HepG2 (cell line): ENCODE data around the gene RPL3. TPM values are rescaled to one million over a fixed set of nuclear protein-coding genes. Genes with fewer than 3 reads are reported as not detected.
A peak's percentile ranks its signal among the peaks of the same experiment; 100 is the strongest.

Experiments
- CREM ChIP-seq, 2 experiments: sonication (generic) in 1 of 2; formaldehyde crosslinking in 1 of 2; IDR thresholded peaks; 2 replicates each; pipeline versions ENCODE4 v1.4.0 to v1.6.1; 2016 to 2020; ENCODE audit warnings: antibody characterized with exemption in 1 of 2, mild to moderate bottlenecking in 1 of 2, missing genetic modification reagents in 1 of 2
- FOXJ3 ChIP-seq: sonication (generic); formaldehyde crosslinking; IDR thresholded peaks from 2 replicates; pipeline ENCODE4 v1.4.0; 2020; ENCODE audit warnings: missing genetic modification reagents, mild to moderate bottlenecking, borderline replicate concordance
- GTF3A ChIP-seq: sonication (generic); formaldehyde crosslinking; conservative IDR thresholded peaks from 2 replicates; pipeline ENCODE4 v1.4.0; 2020; ENCODE audit warnings: mild to moderate bottlenecking, missing genetic modification reagents
- HNRNPH1 ChIP-seq: fragments of 200-400 bp; formaldehyde crosslinking; optimal IDR thresholded peaks from 2 replicates; pipeline ENCODE3; 2017; ENCODE audit warnings: mild to moderate bottlenecking, low read depth, low read length
- KLF12 ChIP-seq: sonication (generic); formaldehyde crosslinking; IDR thresholded peaks from 2 replicates; pipeline ENCODE4 v1.4.0; 2020; ENCODE audit warnings: missing genetic modification reagents, borderline replicate concordance
- MAFG ChIP-seq: sonication (generic); formaldehyde crosslinking; IDR thresholded peaks from 2 replicates; pipeline ENCODE4 v1.5.1; 2020; ENCODE audit warnings: mild to moderate bottlenecking, missing genetic modification reagents
- MEF2D ChIP-seq: sonication (generic); formaldehyde crosslinking; IDR thresholded peaks from 2 replicates; pipeline ENCODE4 v1.5.1; 2020; ENCODE audit warnings: mild to moderate bottlenecking, missing genetic modification reagents
- NFYC ChIP-seq: IDR thresholded peaks from 2 replicates; pipeline ENCODE4 v1.6.1; 2016; ENCODE audit warnings: missing genetic modification reagents, missing compliant biosample characterization
- POLR2G ChIP-seq: fragments of 200-400 bp; formaldehyde crosslinking; IDR thresholded peaks from 2 replicates; pipeline ENCODE4 v1.6.1; 2018; ENCODE audit warnings: mild to moderate bottlenecking, low read depth, low read length, moderate library complexity
- RARG ChIP-seq: sonication (generic); formaldehyde crosslinking; IDR thresholded peaks from 2 replicates; pipeline ENCODE4 v1.4.0; 2020; ENCODE audit warnings: low read depth, mild to moderate bottlenecking, missing genetic modification reagents
- RBM22 ChIP-seq: fragments of 200-400 bp; formaldehyde crosslinking; optimal IDR thresholded peaks from 2 replicates; pipeline ENCODE3; 2017; ENCODE audit warnings: mild to moderate bottlenecking, low read length, moderate library complexity
- RXRA ChIP-seq: sonication (generic); formaldehyde crosslinking; IDR thresholded peaks from 2 replicates; pipeline ENCODE4 v1.5.1; 2020; ENCODE audit warnings: missing genetic modification reagents
- SALL1 ChIP-seq: sonication (generic); formaldehyde crosslinking; IDR thresholded peaks from 2 replicates; pipeline ENCODE4 v1.8.0; 2022; ENCODE audit warnings: mild to moderate bottlenecking, missing genetic modification reagents
- ZNF224 ChIP-seq: sonication (generic); formaldehyde crosslinking; IDR thresholded peaks from 2 replicates; pipeline ENCODE4 v1.5.0; 2020; ENCODE audit warnings: mild to moderate bottlenecking, missing genetic modification reagents
- ZNF232 ChIP-seq: sonication (generic); formaldehyde crosslinking; IDR thresholded peaks from 2 replicates; pipeline ENCODE4 v1.4.0; 2020; ENCODE audit warnings: missing genetic modification reagents, borderline replicate concordance
- ZNF24 ChIP-seq: fragments of 450-650 bp; IDR thresholded peaks from 2 replicates; pipeline ENCODE4 v1.6.1; 2017; ENCODE audit warnings: antibody characterized with exemption, mild to moderate bottlenecking
- ZNF256 ChIP-seq: sonication (generic); formaldehyde crosslinking; conservative IDR thresholded peaks from 2 replicates; pipeline ENCODE4 v1.4.0; 2020; ENCODE audit warnings: missing genetic modification reagents
- ZNF556 ChIP-seq: sonication (generic); formaldehyde crosslinking; IDR thresholded peaks from 2 replicates; pipeline ENCODE4 v1.4.0; 2020; ENCODE audit warnings: mild to moderate bottlenecking, missing genetic modification reagents, borderline replicate concordance
- ZNF557 ChIP-seq: sonication (generic); formaldehyde crosslinking; IDR thresholded peaks from 2 replicates; pipeline ENCODE4 v1.4.0; 2020; ENCODE audit warnings: missing genetic modification reagents
- ZNF773 ChIP-seq: sonication (generic); formaldehyde crosslinking; IDR thresholded peaks from 2 replicates; pipeline ENCODE4 v1.4.0; 2020; ENCODE audit warnings: missing genetic modification reagents, borderline replicate concordance
- ZNF776 ChIP-seq: sonication (generic); formaldehyde crosslinking; IDR thresholded peaks from 2 replicates; pipeline ENCODE4 v1.4.0; 2020; ENCODE audit warnings: mild to moderate bottlenecking, missing genetic modification reagents
- ZNF841 ChIP-seq: sonication (generic); formaldehyde crosslinking; IDR thresholded peaks from 2 replicates; pipeline ENCODE4 v1.8.1; 2023; ENCODE audit warnings: missing genetic modification reagents, borderline replicate concordance
- ZSCAN9 ChIP-seq: IDR thresholded peaks from 2 replicates; pipeline ENCODE4 v1.6.1; 2016; ENCODE audit warnings: borderline replicate concordance
- polyA plus RNA-seq, 8 experiments: library from polyadenylated mRNA; depleted of rRNA in 3 of 8; stranded (reverse) in 7 of 8; unstranded in 1 of 8; fragments of >200 nt; fragmentation: Illumina TruSeq in 4 of 8; extraction: Trizol in 4 of 8; gene quantifications; 2 replicates each; pipeline versions ENCODE4 v1.2.1 to v1.2.3, GENCODE V29; 2011 to 2016; ENCODE audit warnings: low read depth in 4 of 8, missing spikeins in 1 of 8, mixed read lengths in 1 of 8; ENCODE audit not compliant: insufficient read depth in 1 of 8
- total RNA-seq, 5 experiments: library from RNA; depleted of rRNA; stranded (reverse); fragments of >200 nt; fragmentation: Illumina TruSeq; extraction: Trizol; gene quantifications; 2 replicates each; pipeline ENCODE4 v1.2.3, GENCODE V29; 2016; ENCODE audit warnings: low read depth in 1 of 5
- TF ChIP-seq, protein P1 (sequence below): IDR thresholded peaks from 2 replicates; pipeline ENCODE4 v1.6.1; 2018; ENCODE audit warnings: missing genetic modification reagents, mild to moderate bottlenecking, missing compliant biosample characterization
- TF ChIP-seq, protein P2 (sequence below): IDR thresholded peaks from 2 replicates; pipeline ENCODE4 v1.6.1; 2016; ENCODE audit warnings: mild to moderate bottlenecking, missing biosample characterization, missing genetic modification reagents
- TF ChIP-seq, protein P3 (sequence below): sonication (generic); formaldehyde crosslinking; IDR thresholded peaks from 2 replicates; pipeline ENCODE4 v1.4.0; 2020; ENCODE audit warnings: missing genetic modification reagents
- TF ChIP-seq, protein P4 (sequence below): sonication (generic); formaldehyde crosslinking; IDR thresholded peaks from 2 replicates; pipeline ENCODE4; 2020; ENCODE audit warnings: missing genetic modification reagents, mild to moderate bottlenecking, borderline replicate concordance

Gene RPL3
- total and polyA plus RNA-seq, 2 of the 13 experiments (the other 11 are each of a cell fraction or from before 2014, with no cell fraction given), result 1,051 to 3,279 TPM

DNA sequence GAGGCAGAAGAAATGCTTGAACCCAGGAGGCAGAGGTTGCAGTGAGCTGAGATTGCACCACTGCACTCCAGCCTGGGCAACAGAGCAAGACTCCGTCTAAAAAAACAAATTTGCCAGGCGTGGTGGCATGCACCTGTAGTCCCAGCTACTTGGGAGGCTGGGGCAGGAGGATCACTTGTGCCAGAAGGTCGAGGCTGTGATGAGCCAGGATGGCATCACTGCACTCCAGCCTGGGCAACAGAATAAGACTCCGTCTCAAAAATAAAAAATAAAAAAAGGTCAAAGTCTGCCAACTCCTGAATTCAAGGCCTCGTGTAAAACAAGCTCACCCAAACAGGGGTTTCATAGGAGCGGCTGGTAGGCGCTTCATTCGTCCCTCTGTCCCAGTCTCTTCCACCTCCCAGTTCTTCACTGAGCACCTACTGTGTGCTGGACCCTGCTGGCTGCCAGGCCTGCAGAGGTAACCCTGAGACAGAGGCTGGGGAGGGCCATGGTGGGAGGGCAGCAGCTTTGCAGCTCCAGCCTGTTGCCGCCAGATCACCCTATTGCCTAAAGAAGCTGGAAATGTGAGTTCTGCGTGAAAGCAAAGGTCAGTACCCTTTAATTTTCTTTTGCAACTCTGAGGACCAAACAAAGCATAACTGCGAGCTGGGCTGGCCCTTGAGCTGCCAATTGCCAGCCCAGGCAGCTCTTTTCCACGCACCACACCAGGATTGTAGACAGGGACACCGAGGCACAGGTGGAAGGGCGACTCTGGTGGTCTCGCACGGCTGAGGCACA lies 15.3 kb downstream of the RPL3 start (continued):
- TF ChIP-seq, protein P1, sequence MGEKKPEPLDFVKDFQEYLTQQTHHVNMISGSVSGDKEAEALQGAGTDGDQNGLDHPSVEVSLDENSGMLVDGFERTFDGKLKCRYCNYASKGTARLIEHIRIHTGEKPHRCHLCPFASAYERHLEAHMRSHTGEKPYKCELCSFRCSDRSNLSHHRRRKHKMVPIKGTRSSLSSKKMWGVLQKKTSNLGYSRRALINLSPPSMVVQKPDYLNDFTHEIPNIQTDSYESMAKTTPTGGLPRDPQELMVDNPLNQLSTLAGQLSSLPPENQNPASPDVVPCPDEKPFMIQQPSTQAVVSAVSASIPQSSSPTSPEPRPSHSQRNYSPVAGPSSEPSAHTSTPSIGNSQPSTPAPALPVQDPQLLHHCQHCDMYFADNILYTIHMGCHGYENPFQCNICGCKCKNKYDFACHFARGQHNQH (CRISPR knock-in tag), result no peak
- TF ChIP-seq, protein P2, sequence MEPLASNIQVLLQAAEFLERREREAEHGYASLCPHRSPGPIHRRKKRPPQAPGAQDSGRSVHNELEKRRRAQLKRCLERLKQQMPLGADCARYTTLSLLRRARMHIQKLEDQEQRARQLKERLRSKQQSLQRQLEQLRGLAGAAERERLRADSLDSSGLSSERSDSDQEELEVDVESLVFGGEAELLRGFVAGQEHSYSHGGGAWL (CRISPR knock-in tag), result no peak
- TF ChIP-seq ZNF841 (CRISPR knock-in tag) (no peak), ZNF556 (no peak), CREM (IDR thresholded peaks at IDR 0.05) (0 out of 2 replicates have a peak, but pooled peaks have one; percentile 28), CREM (CRISPR knock-in tag; IDR thresholded peaks at IDR 0.05) (no peak), POLR2G (no peak), SALL1 (CRISPR knock-in tag) (peak; percentile 76; the same call in 1 of the 2 replicates), ZNF776 (no peak), MAFG (CRISPR knock-in tag) (no peak), MEF2D (0 out of 2 replicates have a peak, but pooled peaks have one; percentile 21), RARG (no peak), HNRNPH1 (no peak), ZNF773 (CRISPR knock-in tag) (no peak), ZNF224 (CRISPR knock-in tag) (no peak), GTF3A (CRISPR knock-in tag) (no peak), ZNF557 (CRISPR knock-in tag) (no peak), RXRA (CRISPR knock-in tag) (peak; percentile 32; the same call in 1 of the 2 replicates), FOXJ3 (CRISPR knock-in tag) (no peak), ZSCAN9 (no peak), ZNF24 (no peak), NFYC (CRISPR knock-in tag) (no peak), KLF12 (no peak; the same call in 1 of the 2 replicates), ZNF232 (CRISPR knock-in tag) (no peak), ZNF256 (CRISPR knock-in tag) (no peak), RBM22 (no peak)
- TF ChIP-seq, protein P3, sequence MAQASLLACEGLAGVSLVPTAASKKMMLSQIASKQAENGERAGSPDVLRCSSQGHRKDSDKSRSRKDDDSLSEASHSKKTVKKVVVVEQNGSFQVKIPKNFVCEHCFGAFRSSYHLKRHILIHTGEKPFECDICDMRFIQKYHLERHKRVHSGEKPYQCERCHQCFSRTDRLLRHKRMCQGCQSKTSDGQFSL (CRISPR knock-in tag), result no peak
- TF ChIP-seq, protein P4, sequence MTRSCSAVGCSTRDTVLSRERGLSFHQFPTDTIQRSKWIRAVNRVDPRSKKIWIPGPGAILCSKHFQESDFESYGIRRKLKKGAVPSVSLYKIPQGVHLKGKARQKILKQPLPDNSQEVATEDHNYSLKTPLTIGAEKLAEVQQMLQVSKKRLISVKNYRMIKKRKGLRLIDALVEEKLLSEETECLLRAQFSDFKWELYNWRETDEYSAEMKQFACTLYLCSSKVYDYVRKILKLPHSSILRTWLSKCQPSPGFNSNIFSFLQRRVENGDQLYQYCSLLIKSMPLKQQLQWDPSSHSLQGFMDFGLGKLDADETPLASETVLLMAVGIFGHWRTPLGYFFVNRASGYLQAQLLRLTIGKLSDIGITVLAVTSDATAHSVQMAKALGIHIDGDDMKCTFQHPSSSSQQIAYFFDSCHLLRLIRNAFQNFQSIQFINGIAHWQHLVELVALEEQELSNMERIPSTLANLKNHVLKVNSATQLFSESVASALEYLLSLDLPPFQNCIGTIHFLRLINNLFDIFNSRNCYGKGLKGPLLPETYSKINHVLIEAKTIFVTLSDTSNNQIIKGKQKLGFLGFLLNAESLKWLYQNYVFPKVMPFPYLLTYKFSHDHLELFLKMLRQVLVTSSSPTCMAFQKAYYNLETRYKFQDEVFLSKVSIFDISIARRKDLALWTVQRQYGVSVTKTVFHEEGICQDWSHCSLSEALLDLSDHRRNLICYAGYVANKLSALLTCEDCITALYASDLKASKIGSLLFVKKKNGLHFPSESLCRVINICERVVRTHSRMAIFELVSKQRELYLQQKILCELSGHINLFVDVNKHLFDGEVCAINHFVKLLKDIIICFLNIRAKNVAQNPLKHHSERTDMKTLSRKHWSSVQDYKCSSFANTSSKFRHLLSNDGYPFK, result no peak; the same call in 1 of the 2 replicates
